Tongue (tissue), 2 donors: Measurements from ENCODE around the gene ZNF135. TPM values are rescaled to one million over a fixed set of nuclear protein-coding genes. Genes with fewer than 3 reads are reported as not detected.

Source experiments
- DNase-seq: peaks from one replicate; pipeline ENCODE4 v3.0.0-alpha.2; 2015
- total RNA-seq: library from RNA; depleted of rRNA; stranded (reverse); fragments of >200 nt; gene quantifications from one replicate; pipeline ENCODE4 v1.2.3, GENCODE V29; 2014

Gene ZNF135
- total RNA-seq = 11.3 TPM

- peak; percentile 97 for DNase-seq
Observed at GRCh38 chr19:58059003-58059670, at the start of gene ZNF135. TSS of gene ZNF135 (plus strand) at chr19:58059282. CDS start at chr19:58060003, 721 bp downstream.

DNA sequence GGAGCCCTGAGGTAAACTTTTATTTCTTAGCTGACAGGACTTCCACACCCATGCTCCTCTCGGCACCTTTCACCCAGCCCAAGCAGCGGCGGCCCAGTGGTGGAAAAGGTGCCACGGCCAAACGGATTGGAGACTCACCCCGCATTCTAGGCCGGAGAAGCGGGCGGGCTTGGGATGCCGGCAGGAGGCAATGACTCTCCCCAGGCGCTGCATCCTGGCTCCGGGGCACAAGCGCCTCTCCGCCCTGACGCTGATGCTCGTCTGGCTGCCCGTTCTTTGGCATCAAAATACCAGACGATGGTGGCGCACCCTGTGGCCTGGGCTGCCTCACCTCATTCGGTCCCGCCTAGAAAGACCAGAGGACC lies 49.8 kb upstream of the ZNF135 start:
- no peak for DNase-seq

GRCh38 chr19:58009666-58010301 lies 49.3 kb upstream of the ZNF135 start:
- DNase-seq = peak; percentile 96

DNA sequence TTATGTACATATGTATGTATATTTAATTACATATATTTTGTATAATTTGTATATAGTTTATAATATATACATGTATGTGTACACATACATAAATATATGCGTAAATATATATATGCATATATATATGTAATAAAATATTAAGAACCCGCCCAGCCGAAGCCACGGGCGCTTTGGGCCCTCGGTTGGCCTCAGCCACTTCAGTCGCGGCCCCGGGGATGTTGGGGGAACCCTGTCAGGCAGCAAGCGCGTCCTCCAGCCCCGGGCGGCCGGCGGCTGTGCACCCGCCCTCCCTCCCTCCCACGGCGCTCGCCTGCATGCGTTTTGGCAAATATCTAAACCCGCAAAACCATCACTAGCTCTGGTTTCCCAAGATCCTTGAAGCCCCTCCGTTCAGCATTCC lies 48.6 kb upstream of the ZNF135 start:
- no peak for DNase-seq

DNA sequence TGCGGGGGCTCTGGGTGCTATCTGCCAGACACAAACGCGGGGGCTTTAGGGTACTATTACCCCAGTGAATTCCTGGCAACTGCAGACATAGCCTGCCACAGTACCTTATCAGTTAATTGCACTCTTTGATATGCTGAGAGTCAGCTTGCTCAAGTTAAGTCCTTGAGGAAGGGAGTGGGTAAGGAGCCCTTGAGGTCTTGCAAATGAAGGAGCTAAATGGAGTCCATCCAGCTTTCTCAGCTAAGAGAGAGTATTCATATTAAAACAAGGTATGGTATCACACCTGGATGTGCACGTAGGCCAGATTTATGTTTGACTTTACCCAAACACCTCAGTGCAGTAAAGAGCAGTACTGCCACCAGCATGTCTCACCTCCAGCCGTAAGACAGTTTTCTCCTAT lies 44.9 kb upstream of the ZNF135 start:
- DNase-seq = no peak

GRCh38 chr19:58020129-58020528 lies 39.0 kb upstream of the ZNF135 start:
- DNase-seq = no peak

DNA sequence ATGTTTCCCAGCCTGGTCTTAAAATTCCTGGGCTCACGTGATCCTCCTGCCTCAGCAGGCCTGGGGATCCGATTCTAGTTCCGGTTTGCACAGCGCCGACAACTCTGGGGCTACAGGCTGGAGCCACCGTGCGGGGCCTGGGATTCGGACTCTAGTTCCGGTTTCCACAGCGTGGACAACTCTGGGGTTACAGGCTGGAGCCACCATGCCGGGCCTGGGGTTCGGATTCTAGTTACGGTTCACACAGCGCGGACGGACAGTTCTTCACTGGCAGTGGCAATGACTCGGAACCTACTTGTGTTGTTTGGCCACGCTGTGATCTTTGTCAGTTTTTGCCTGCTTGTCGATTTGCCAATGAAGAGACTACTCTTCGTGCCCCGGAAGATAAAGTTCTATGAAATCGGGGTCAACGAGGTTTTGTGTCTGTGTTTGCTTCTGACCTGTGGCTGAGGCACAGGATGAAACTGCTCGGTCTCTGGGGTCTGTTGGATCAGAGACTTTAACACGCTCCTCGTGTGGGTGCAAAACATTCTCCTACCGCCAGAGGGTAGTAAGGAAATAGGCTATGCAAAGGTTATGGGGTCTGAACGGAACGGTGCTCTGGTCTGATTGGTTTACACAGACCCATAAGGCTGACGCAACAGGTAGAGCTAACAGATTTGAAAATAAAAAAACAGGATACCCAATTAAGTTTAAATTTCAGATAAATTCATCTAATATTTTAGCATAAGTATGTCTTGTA lies 37.4 kb upstream of the ZNF135 start:
- peak; percentile 91 for DNase-seq

DNA sequence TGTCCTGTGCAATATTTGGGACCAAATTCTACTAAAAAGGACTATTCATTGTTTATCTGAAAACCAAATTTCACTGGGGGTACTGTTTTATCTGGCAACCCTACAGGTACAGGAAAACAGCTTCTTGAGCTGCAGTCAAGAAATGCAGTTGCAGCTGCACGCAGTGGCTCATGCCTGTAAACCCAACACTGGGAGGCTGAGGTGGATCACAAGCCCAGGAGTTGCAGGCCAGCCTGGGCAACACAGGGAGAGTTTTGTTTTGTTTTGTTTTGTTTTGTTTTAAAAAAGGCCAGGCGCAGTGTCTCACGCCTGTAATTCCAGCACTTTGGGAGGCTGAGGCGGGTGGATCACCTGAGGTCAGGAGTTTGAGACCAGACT lies 36.8 kb upstream of the ZNF135 start:
- DNase-seq = no peak

GRCh38 chr19:58024661-58025060 lies 34.4 kb upstream of the ZNF135 start:
- DNase-seq = no peak

DNA sequence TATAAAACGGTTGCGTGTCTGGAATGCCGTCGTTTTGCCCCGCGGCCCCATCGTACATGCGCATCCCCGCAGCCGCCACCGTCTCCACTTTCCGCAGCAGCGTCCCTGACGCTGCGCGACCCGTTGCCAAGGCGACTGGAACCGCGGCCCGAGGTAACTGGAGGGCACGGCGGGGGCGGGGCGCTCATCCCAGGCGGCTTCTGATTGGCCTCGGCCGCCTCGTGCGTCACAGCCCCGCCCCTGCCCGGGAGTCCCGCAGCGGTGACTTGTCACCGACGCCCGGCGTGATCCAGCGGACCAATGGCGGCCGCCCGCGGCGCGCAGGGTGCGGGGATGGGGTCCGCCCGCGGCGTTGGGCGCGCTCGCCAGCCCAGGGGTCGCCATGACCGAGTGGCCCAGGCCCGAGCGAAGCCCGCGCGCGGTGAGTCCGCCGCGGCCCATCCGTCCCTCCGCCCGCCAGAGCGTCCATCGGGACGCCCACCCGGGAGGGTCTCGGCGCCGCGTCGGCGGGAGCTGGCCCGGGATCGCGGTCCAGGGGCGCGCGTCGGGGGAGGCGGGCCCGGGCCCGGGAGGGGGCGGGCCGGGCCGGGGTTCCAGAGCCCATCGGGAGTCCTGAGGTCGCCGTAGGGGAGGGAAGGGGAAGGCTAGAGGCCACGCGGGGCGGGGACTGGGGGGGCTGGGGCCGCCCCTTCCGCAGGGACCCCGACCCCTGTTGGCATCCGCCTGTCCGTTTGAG lies 25.2 kb upstream of the ZNF135 start, which contains the start of gene ZSCAN1:
Gene ZSCAN1, plus strand, starts transcription at position 285 of the 736 bp plus-strand sequence. CDS start 3,812 bp downstream, outside the sequence.
- DNase-seq = peak; percentile 98

DNA sequence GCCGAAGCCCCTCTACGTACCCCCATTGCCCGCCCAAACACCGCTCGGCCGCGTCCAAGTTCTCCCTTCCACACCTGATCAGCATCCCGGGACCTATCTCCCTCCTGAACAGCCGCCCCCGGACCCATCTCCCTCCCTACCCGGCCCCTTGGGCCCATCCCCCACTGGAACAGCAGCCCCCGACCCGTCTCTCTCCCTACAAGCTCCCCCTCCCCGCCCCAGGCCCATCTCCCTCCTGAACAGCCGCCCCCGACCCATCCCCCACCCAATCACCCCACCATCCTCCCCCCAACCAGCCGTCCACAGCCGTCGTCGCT lies 24.6 kb upstream of the ZNF135 start:
- peak; percentile 12 for DNase-seq

DNA sequence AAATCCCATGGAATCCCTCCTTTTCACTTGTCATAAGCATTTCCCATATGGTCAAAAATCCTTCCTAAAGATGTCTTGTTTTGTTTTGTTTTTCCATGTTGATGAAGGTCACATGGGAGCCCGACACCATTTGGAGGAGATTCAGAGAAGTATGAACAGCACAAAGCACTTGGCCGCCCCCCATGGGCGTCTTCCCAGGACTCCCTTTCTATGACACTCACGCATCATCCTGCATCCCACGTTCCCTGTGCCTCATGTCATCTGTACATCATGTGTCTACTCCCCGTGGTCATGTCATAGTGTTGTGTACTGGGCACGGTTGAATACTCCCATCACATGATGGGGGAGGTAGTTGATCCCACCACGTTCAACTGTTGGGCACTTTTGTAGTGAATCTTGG lies 23.2 kb upstream of the ZNF135 start:
- DNase-seq = no peak

DNA sequence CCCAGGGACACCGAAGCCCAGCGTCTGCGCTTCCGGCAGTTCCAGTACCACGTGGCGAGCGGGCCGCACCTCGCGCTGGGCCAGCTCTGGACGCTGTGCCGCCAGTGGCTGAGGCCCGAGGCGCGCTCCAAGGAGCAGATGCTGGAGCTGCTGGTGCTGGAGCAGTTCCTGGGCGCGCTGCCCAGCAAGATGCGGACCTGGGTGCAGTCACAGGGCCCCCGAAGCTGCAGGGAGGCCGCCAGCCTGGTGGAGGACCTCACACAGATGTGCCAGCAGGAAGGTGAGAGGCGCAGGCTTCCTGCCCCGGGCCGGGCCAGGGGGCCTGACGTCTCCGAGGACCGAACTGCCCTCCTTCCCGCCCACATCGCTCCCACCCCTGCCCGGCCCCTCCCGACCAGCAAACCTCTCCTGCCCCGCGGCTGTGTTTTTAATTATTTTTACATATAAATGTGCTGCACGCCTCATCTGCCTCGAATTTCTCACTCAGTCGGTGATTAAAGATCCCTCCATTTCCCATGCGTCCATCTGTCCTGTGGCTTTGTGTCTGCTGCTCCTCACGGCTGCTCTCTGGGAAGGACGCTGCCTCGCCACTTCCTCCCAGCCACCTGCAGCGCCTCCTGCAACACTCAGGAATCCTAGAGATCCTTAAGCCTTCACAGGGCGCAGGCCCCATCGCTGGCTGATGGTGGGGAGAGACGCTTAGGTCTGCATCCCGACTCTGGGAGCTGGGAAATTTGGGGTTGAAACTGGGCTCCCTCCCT lies 21.0 kb upstream of the ZNF135 start:
- peak; percentile 26 for DNase-seq

GRCh38 chr19:58038688-58039204 lies 20.3 kb upstream of the ZNF135 start:
- no peak for DNase-seq

GRCh38 chr19:58040751-58041525 lies 18.1 kb upstream of the ZNF135 start:
- no peak for DNase-seq

DNA sequence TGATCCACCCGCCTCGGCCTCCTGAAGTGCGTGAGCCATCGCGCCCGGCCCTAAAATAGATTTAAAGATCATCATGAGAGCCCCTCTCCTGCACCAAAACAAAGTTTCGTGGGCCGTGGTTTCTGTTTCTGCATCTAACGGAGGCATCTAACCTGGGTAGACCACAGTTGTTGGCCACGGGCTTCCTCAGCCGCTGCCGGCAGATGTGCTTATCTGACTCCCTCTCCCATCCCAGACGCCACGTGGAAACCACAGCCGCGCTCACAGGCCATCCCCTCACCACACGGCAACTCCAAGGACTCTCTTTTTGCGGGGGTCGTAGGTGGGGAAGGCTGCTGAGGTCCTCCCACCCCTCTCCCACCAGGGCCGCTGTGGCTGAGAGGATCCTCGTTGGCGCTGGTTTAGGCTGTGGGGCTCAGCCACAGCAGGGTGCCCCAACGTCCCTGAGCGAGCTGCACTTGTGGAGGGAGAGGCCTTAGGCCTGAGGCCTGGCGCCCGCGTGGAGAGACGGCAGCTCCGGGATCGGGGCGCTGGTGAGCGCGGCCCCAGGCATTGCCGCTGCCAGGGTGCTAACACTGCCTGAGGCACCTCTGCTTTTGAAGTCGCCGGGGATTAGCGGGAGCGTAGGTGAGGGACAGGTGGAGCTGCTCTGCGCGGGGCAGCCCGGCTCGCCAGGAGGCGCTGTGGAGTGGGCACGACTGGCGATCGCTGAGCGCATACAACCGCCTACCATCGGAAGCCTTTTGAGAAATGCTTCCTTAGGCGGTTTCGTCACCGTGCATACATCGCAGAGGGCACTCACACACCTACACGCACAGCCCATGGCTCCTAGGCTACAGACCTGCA lies 16.4 kb upstream of the ZNF135 start:
- DNase-seq = no peak

DNA sequence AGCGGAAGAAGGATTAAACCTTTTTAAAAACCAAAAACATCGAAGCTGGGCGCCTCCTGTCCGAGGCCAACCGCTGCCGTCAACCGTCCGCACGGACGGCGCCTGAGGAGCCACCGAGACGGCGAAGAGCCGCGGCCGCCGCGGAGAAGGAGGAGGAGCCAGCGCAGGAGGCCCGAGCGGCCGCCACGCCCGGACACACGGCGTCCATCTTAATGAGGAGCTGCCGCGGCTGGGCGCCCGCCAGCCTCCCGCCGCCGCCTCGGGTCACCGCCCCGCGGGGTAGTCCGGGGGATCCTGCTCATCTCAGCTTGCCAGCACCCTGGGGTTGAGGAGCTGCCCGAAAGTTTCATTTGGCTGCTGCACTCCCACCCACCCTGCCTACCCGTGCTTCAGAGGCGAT lies 14.7 kb upstream of the ZNF135 start:
- no peak for DNase-seq

DNA sequence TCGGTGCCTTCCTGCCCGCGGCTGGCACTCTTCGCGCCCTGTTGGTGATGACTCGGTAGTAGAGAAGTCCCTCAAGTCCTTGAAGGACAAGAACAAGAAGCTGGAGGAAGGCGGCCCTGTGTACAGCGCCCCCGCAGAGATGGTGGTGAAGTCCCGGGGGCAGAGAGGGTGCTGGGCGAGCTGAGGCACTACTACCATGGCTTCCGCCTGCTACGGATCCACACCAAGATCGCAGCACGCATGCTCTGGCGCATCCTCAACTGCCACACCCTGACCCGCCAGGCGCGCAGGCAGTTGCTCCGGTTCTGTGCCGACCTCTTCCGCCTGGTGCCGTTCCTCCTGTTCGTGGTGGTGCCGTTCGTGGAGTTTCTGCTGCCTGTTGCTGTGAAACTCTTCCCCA lies 14.2 kb upstream of the ZNF135 start:
- no peak for DNase-seq

DNA sequence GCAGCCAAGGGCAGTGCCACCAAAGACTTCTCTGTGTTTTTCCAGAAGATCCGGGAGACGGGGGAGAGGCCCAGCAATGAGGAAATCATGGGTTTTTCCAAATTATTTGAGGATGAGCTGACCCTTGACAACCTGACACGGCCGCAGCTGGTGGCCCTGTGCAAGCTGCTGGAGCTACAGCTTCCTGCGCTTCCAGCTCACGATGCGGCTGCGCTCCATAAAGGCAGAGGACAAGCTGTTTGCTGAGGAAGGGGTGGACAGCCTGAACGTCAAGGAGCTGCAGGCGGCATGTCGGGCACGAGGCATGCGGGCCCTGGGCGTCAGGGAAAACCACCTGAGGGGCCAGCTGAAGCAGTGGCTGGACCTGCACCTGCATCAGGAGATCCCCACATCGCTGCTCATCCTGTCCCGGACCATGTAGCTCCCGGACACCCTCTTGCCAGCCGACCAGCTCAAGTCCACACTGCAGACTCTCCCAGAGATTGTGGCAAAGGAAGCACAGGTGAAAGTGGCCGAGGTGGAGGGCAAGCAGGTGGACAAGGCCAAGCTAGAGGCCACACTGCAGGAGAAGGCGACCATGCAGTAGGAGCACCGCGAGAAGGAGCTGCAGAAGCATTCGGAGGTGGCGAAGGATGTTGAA lies 13.6 kb upstream of the ZNF135 start:
- no peak for DNase-seq

- no peak for DNase-seq
Observed at GRCh38 chr19:58046856-58047255, 12.2 kb upstream of the ZNF135 start.
